GM19452 (cell line): ENCODE results near the gene PNPLA7.
"Not testable (repeated sequence)": the region's sequence is repeated elsewhere in the genome, so short reads cannot be mapped to it uniquely, and the experiment has no call there.

Source experiments
- ATAC-seq: cut with Tn5 transposase; IDR thresholded peaks from one replicate; pipeline ENCODE4 v1.9.1; 2021; ENCODE audit not compliant: unreplicated experiment

The PNPLA7 gene

GRCh38 chr9:137575716-137576411 lies 25.7 kb upstream of the PNPLA7 start:
- ATAC-seq = no peak

- no peak for ATAC-seq
Observed at GRCh38 chr9:137575364-137575715, 25.1 kb upstream of the PNPLA7 start.

- ATAC-seq = no peak
Observed at GRCh38 chr9:137574192-137574591, 24.0 kb upstream of the PNPLA7 start.

- ATAC-seq = no peak
Observed at GRCh38 chr9:137570566-137570965, 20.4 kb upstream of the PNPLA7 start.

GRCh38 chr9:137569609-137570203 lies 19.5 kb upstream of the PNPLA7 start:
- no peak for ATAC-seq

GRCh38 chr9:137568445-137568844 lies 18.2 kb upstream of the PNPLA7 start:
- ATAC-seq = not testable (repeated sequence)

GRCh38 chr9:137564817-137565411 lies 14.7 kb upstream of the PNPLA7 start:
- ATAC-seq = no peak

- no peak for ATAC-seq
Observed at GRCh38 chr9:137564134-137564533, 13.9 kb upstream of the PNPLA7 start.

GRCh38 chr9:137558127-137558526 lies 7.9 kb upstream of the PNPLA7 start:
- no peak for ATAC-seq

- no peak for ATAC-seq
Observed at GRCh38 chr9:137556069-137556838, 6.1 kb upstream of the PNPLA7 start.

- no peak for ATAC-seq
Observed at GRCh38 chr9:137555179-137555578, 5.0 kb upstream of the PNPLA7 start.

- no peak for ATAC-seq
Observed at GRCh38 chr9:137554349-137554748, 4.1 kb upstream of the PNPLA7 start.

GRCh38 chr9:137553654-137554053 lies 3.5 kb upstream of the PNPLA7 start:
- not testable (repeated sequence) for ATAC-seq

GRCh38 chr9:137552022-137552768 lies 2.0 kb upstream of the PNPLA7 start:
- ATAC-seq = peak; percentile 27

- ATAC-seq = peak; percentile 79
Observed at GRCh38 chr9:137551264-137552021, 1.2 kb upstream of the PNPLA7 start, which contains the start of gene MRPL41. Gene MRPL41 (plus strand): TSS chr9:137551879. CDS start chr9:137552082, 203 bp downstream.

- not testable (repeated sequence) for ATAC-seq
Observed at GRCh38 chr9:137550958-137551263, 709 bp upstream of the PNPLA7 start.

- no peak for ATAC-seq
Observed at GRCh38 chr9:137547687-137548543, 2.3 kb downstream of the PNPLA7 start.

GRCh38 chr9:137545123-137545522 lies 5.1 kb downstream of the PNPLA7 start:
- no peak for ATAC-seq

- ATAC-seq = no peak
Observed at GRCh38 chr9:137544176-137544760, 5.9 kb downstream of the PNPLA7 start.
